Gastrocnemius medialis (tissue), 4 donors: ENCODE measurements around the gene ZNRF3. TPM values are rescaled to one million over a fixed set of nuclear protein-coding genes. Genes with fewer than 3 reads are reported as not detected.
A peak's percentile ranks its signal among the peaks of the same experiment; 100 is the strongest.

Experiments used
- ATAC-seq, 2 donors: fragments of 150-250 bp; one replicate each; pipeline ENCODE4 v1.9.1; 2016
- DNase-seq, 2 donors: peaks; one replicate each; pipeline ENCODE4 v3.0.0-alpha.2; 2019
- H3K27ac ChIP-seq, 4 donors: fragments of 200-600 bp; sonication (generic); 1 replicate in 1 of 4; 2 replicates in 3 of 4; pipeline ENCODE4 v1.5.1; 2016 to 2018; ENCODE audit warnings: mild to moderate bottlenecking in 2 of 4, moderate library complexity in 1 of 4
- H3K27me3 ChIP-seq, 3 donors: fragments of 200-600 bp; sonication (generic) in 2 of 3; 1 replicate in 1 of 3; 2 replicates in 2 of 3; pipeline versions ENCODE4 v1.5.1 to v1.6.0; 2016 to 2019; ENCODE audit warnings: mild to moderate bottlenecking in 1 of 3, moderate library complexity in 1 of 3
- H3K36me3 ChIP-seq, 2 donors: fragments of 200-600 bp; sonication (generic) in 1 of 2; one replicate each; pipeline ENCODE4 v1.5.1; 2017 to 2018
- H3K4me1 ChIP-seq, 2 donors: fragments of 200-600 bp; sonication (generic) in 1 of 2; one replicate each; pipeline ENCODE4 v1.5.1; 2016 to 2017; ENCODE audit warnings: mild to moderate bottlenecking in 2 of 2
- H3K4me3 ChIP-seq, 4 donors: fragments of 200-600 bp; sonication (generic) in 3 of 4; 1 replicate in 1 of 4; 2 replicates in 3 of 4; pipeline ENCODE4 v1.5.1; 2016 to 2019; ENCODE audit warnings: mild to moderate bottlenecking in 2 of 4
- H3K9me3 ChIP-seq, 3 donors: fragments of 200-600 bp; sonication (generic) in 2 of 3; 1 replicate in 1 of 3; 2 replicates in 2 of 3; pipeline ENCODE4 v1.5.1; 2016 to 2019
- POLR2A ChIP-seq, 2 donors: fragments of 450-650 bp; IDR thresholded peaks; one replicate each; pipeline ENCODE4 v1.6.1; 2017; ENCODE audit warnings: antibody characterized with exemption in 2 of 2, mild to moderate bottlenecking in 2 of 2, moderate library complexity in 2 of 2
- in situ Hi-C, 4 donors: fragments of 200-750 bp; cut with MboI; loops; one replicate each; pipeline versions ENCODE4 v1.15.0 to v1.8.0; 2017; ENCODE audit warnings: low sequenced_read_pairs in 4 of 4
- intact Hi-C: fragments of 100-400 bp; cut with DNase I; formaldehyde crosslinking; loops from one replicate; pipeline ENCODE4 v1.15.1; 2023; ENCODE audit warnings: low total_unique reads
- total RNA-seq, 4 donors: library from RNA; depleted of rRNA; stranded (reverse); fragments of >200 nt; gene quantifications; one replicate each; pipeline versions ENCODE4 v1.1.0 to v1.2.3, GENCODE V29; 2016
- TF ChIP-seq, protein P1 (sequence below), 5 experiments: fragments of 450-650 bp in 3 of 5; fragments of 200-600 bp in 2 of 5; sonication (generic) in 2 of 5; IDR thresholded peaks in 4 of 5; conservative IDR thresholded peaks in 1 of 5; 1 replicate in 4 of 5; 2 replicates in 1 of 5; pipeline ENCODE4 v1.5.1; 2016 to 2019; ENCODE audit warnings: antibody characterized with exemption in 5 of 5, mild to moderate bottlenecking in 3 of 5, moderate library complexity in 3 of 5

The ZNRF3 gene
- total RNA-seq, 4 donors from 2014 or later = 7.8 to 19.1 (median 11.1) TPM

- intact Hi-C loops = loop anchor here (1.0 to 10.0 kb wide), 3 partner anchors 51 to 425 kb away; partner anchors contain the start of gene XBP1
- no peak for ATAC-seq
- Histone ChIP-seq H3K36me3 (no peaks in the 10 kb centered on the region), H3K4me3 (peak overlapping the region; percentile 51 to 70 (median 58)), H3K27me3 (no peaks in the 10 kb centered on the region), H3K27ac (peak overlapping the region; percentile 69 to 83 (median 80)), H3K4me1 (peaks cover 19 to 23% of the 10 kb centered on the region in 2 donors), H3K9me3 (no peaks in the 10 kb centered on the region)
- in situ Hi-C loops = loop anchor here (25.0 kb wide), 1 partner anchor 418 kb away; no protein-coding TSS in a partner anchor
- no peak for DNase-seq
- TF ChIP-seq, protein P1, sequence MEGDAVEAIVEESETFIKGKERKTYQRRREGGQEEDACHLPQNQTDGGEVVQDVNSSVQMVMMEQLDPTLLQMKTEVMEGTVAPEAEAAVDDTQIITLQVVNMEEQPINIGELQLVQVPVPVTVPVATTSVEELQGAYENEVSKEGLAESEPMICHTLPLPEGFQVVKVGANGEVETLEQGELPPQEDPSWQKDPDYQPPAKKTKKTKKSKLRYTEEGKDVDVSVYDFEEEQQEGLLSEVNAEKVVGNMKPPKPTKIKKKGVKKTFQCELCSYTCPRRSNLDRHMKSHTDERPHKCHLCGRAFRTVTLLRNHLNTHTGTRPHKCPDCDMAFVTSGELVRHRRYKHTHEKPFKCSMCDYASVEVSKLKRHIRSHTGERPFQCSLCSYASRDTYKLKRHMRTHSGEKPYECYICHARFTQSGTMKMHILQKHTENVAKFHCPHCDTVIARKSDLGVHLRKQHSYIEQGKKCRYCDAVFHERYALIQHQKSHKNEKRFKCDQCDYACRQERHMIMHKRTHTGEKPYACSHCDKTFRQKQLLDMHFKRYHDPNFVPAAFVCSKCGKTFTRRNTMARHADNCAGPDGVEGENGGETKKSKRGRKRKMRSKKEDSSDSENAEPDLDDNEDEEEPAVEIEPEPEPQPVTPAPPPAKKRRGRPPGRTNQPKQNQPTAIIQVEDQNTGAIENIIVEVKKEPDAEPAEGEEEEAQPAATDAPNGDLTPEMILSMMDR (IDR thresholded peaks at IDR 0.05 in 4 of 5, conservative IDR thresholded peaks at IDR 0.05 in 1 of 5) = no peak
- TF ChIP-seq POLR2A (IDR thresholded peaks at IDR 0.05) = no peak
Measured at GRCh38 chr22:29030016-29030617, 146.7 kb downstream of the ZNRF3 start.

GRCh38 chr22:29030618-29031226 lies 147.3 kb downstream of the ZNRF3 start:
- Histone ChIP-seq H3K4me3 (peak overlapping the region; percentile 51 to 70 (median 58)), H3K27me3 (no peaks in the 10 kb centered on the region), H3K9me3 (no peaks in the 10 kb centered on the region), H3K4me1 (peaks cover 19 to 23% of the 10 kb centered on the region in 2 donors), H3K36me3 (no peaks in the 10 kb centered on the region), H3K27ac (peak overlapping the region; percentile 69 to 83 (median 80))
- intact Hi-C loops = loop anchor here (1.0 to 10.0 kb wide), 3 partner anchors 51 to 426 kb away; partner anchors contain the start of gene XBP1
- ATAC-seq (peak; percentile 69 to 77), DNase-seq (peak; percentile 64 to 82)
- no peak for TF ChIP-seq POLR2A (IDR thresholded peaks at IDR 0.05)
- TF ChIP-seq, protein P1 (IDR thresholded peaks at IDR 0.05 in 4 of 5, conservative IDR thresholded peaks at IDR 0.05 in 1 of 5) = no peak
- in situ Hi-C loops = loop anchor here (25.0 kb wide), 1 partner anchor 418 kb away; no protein-coding TSS in a partner anchor

- Histone ChIP-seq H3K4me3 (peak overlapping the region; percentile 51 to 70 (median 58)), H3K9me3 (no peaks in the 10 kb centered on the region), H3K4me1 (peaks cover 19 to 23% of the 10 kb centered on the region in 2 donors), H3K27ac (peak overlapping the region; percentile 69 to 83 (median 80)), H3K36me3 (no peaks in the 10 kb centered on the region), H3K27me3 (no peaks in the 10 kb centered on the region)
- in situ Hi-C loops = loop anchor here (25.0 kb wide), 1 partner anchor 419 kb away; no protein-coding TSS in a partner anchor
- ATAC-seq (peak; percentile 90 to 93), DNase-seq (peak; percentile 34 to 67)
- TF ChIP-seq, protein P1 (IDR thresholded peaks at IDR 0.05 in 4 of 5, conservative IDR thresholded peaks at IDR 0.05 in 1 of 5) = peak in 1 of 5 experiments; percentile 19
- no peak for TF ChIP-seq POLR2A (IDR thresholded peaks at IDR 0.05)
- intact Hi-C loops = loop anchor here (5.0 to 10.0 kb wide), 2 partner anchors 229 to 427 kb away; partner anchors contain the start of gene XBP1
Measured at GRCh38 chr22:29031227-29032011, 148.0 kb downstream of the ZNRF3 start.

GRCh38 chr22:29032014-29032475 lies 148.7 kb downstream of the ZNRF3 start:
- intact Hi-C loops = loop anchor here (5.0 to 10.0 kb wide), 2 partner anchors 230 to 427 kb away; partner anchors contain the start of gene XBP1
- Histone ChIP-seq H3K9me3 (no peaks in the 10 kb centered on the region), H3K36me3 (no peaks in the 10 kb centered on the region), H3K4me3 (no peak overlapping the region), H3K4me1 (peaks cover 19 to 23% of the 10 kb centered on the region in 2 donors), H3K27me3 (no peaks in the 10 kb centered on the region), H3K27ac (peak overlapping the region; percentile 69 to 83 (median 80))
- in situ Hi-C loops = loop anchor here (25.0 kb wide), 1 partner anchor 420 kb away; no protein-coding TSS in a partner anchor
- ATAC-seq = no peak
- TF ChIP-seq, protein P1 (IDR thresholded peaks at IDR 0.05 in 4 of 5, conservative IDR thresholded peaks at IDR 0.05 in 1 of 5) = no peak
- no peak for TF ChIP-seq POLR2A (IDR thresholded peaks at IDR 0.05)
- DNase-seq = no peak
